Activated CD4-positive, alpha-beta T cell treated with anti-CD3 and anti-CD28 coated beads for 24 hours (primary cell): ENCODE results near the gene PANK4.

Experiments
- DNase-seq, 2 donors: peaks; one replicate each; pipeline ENCODE4 v3.0.0-alpha.2; 2020; ENCODE audit warnings: low read depth in 2 of 2

PANK4 gene

DNA sequence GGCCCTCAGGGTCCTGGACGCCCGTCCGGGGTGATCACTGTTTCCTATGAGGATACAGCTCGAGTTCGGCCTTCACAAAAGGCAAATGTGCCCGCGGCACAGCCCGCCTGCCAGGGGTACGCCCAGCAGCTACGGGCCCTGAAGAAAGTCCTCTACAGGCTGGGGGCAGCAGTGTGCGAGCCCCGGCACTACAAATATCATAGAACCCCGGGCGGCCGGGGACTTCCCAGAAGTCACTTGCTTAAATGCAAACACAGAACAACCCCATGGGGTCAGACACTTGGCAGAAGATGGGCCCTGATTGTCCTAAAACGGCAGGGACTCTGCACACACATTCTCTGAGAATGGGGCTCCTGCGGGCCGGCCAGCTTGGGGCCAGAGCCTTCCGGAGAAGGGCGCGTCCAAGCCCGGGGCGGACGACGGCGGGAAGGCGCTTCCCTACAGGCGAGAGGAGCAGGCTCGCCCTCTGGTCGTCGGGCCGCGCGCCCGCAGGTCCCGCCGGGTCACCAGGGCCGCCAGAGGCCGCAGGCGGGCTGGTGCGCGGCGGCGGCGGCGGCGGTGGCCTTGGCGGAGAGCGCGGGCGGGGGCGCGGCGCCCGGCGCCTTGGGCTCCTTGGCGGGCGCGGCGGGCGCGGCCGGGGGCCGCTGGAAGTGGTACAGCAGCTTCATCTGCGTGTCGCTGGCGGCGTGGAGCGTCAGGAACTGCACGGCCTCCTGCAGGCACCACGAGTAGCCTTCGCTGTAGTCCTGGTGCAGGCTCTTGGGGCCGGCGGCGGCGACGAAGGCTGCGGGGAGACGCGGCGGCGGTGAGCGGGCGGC lies 2.8 kb upstream of the PANK4 start:
- no peak for DNase-seq

DNA sequence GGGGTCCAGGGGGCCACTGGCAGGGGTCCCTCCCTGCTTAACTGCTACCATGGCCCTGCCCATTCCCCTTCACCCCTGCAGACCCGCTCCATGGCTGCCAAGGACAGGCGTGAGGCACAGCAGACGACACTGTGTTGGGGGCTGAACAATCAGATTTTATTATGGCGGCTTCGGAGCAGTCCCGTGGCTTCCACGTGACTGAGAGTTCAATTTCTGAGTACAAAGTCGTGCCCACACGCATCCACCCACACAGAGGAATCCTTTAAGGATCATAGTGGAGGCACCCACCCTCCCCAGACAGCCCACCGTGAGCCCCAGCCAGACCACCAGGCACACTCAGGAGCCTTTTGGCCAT lies 2.2 kb upstream of the PANK4 start:
- DNase-seq = no peak

DNA sequence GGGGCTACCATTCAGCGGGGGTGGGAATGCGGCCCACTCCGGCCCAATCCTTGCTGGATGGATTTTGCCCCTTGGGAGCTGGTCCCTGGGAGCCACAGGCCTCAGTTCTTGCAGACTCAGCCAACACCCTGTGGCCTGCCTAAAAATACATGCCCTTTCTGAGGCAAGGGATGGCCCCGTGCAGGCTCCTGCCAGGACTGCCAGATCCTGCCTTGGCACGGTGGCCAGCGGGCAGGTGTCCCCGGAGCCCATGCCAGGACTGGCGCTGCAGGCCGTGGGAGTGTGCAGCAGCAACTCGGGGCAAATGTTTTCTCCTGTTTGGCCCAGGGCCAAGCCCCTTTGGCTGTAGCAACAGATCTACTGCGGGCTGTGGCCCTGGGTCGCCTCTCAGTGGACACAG lies 1.6 kb upstream of the PANK4 start:
- no peak for DNase-seq

DNA sequence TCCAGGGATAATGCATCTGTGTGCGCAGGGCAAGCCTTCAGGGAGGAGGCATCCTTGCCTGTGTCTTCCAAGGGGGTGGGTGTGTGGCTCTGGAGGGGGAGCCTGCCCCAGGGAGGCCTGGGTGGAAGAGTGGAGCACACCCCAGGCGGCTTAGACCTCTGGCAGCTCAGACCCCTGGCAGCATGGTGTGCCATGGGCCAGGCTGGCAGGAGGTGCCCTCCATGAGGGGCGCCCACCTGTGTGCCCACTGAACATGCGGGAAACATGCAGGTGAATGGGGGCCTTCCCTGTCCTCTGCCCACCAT lies 1.1 kb upstream of the PANK4 start:
- no peak for DNase-seq

GRCh38 chr1:2526824-2527555 lies 594 bp upstream of the PANK4 start:
- peak; percentile 37 to 53 for DNase-seq

DNA sequence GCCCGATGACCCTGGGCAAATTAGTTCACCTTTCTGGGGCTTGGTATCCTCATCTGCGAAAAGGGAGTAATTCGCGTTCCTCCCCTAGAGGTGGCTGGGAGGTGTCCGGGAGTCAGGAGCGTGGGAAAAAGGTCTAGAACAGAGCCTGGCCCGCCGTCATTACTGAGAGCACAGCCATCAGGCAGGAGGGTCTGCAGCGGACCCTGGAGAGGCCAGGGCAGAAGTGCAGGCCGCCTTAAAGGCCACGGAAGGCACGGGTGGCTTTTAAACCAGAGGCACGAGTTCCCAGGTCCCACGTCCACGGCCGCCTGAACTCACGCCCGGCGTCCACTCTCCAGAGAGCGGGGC lies 850 bp downstream of the PANK4 start:
- no peak for DNase-seq

- peak in 1 of 2 donors; percentile 20 for DNase-seq
These were observed 2.3 kb downstream of the PANK4 start for GRCh38 chr1:2523891-2524609.

DNA sequence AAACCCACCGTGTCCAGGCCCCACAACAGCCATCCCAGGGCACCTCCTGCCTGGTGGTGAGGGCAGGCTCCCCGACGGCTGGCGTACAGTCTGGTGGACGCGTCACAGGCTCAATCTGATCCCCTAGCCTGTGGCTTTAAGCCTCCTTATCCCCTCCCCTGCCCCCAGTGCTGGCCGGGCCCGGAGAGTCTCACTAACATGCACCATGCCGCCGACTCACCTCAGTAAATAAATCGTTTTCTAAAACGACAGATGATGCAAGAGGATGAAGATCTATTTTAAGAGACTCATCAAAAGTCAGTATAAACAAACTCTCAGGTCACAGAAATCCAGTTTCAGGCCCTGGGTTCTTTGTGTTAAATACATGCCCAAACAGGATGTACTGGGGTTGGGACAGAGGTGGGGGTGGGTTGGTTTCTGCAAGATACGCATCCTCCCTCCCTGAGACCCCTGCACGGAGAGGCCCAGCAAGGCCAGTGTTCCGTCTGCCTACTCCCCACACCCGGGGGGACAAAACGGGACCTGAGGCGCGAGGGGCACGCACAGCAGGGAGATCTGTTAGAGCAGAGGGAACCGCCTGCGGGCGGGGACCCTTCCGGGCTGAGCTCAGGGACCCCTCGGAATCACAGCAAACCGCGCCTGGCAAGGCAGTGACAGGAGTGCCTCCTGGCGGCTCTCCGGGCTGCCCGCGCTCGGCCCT lies 3.1 kb downstream of the PANK4 start:
- no peak for DNase-seq

DNA sequence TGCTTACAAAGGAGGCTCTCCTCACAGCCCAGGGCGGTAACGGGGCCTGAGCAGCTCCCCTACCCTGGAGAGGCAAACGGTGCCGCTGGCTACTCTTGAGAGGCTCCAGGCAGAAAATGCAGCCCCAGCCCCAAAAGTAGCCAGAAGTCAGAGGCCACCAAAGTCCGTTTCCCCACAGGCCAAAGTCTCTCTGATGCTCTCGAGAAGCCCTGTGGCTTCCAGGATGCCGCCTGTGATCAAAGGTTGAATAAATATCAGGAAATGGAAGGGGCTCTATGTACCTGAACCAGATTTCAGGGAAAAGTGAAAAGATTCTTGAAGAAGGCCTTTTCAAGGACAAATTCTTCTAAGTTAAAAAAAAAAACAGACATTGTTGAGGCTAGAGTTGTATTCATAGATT lies 4.2 kb downstream of the PANK4 start:
- DNase-seq = no peak

GRCh38 chr1:2520806-2521205 lies 5.6 kb downstream of the PANK4 start:
- DNase-seq = no peak

GRCh38 chr1:2520206-2520605 lies 6.2 kb downstream of the PANK4 start:
- DNase-seq = no peak

GRCh38 chr1:2519729-2520128 lies 6.7 kb downstream of the PANK4 start:
- no peak for DNase-seq

- no peak for DNase-seq
These were observed 7.2 kb downstream of the PANK4 start for GRCh38 chr1:2519029-2519685.

GRCh38 chr1:2518528-2518927 lies 7.9 kb downstream of the PANK4 start:
- no peak for DNase-seq

GRCh38 chr1:2517966-2518365 lies 8.4 kb downstream of the PANK4 start:
- DNase-seq = no peak

DNA sequence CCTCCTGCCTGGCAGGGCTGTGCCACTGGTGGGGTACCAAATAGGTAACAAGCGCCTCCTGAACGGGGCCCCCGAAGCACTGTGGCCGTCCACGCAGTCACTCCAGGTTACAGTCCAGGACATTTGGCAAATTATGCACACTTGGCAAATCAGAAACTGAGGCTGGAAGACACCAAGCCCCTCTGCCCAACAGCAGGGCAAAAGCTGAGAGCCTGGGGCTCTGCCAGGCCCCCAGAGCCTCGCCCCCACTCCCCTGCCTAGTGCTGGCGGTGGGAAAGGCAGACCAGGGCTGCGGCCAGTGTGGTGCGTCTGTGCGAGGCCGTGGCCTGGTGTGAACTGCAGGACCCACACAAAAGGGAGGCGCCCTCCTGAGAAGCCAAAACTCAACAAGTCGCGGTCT lies 9.4 kb downstream of the PANK4 start:
- no peak for DNase-seq

- DNase-seq = no peak
These were observed 10.3 kb downstream of the PANK4 start for GRCh38 chr1:2516124-2516523.

GRCh38 chr1:2515763-2516080 lies 10.7 kb downstream of the PANK4 start:
- no peak for DNase-seq

DNA sequence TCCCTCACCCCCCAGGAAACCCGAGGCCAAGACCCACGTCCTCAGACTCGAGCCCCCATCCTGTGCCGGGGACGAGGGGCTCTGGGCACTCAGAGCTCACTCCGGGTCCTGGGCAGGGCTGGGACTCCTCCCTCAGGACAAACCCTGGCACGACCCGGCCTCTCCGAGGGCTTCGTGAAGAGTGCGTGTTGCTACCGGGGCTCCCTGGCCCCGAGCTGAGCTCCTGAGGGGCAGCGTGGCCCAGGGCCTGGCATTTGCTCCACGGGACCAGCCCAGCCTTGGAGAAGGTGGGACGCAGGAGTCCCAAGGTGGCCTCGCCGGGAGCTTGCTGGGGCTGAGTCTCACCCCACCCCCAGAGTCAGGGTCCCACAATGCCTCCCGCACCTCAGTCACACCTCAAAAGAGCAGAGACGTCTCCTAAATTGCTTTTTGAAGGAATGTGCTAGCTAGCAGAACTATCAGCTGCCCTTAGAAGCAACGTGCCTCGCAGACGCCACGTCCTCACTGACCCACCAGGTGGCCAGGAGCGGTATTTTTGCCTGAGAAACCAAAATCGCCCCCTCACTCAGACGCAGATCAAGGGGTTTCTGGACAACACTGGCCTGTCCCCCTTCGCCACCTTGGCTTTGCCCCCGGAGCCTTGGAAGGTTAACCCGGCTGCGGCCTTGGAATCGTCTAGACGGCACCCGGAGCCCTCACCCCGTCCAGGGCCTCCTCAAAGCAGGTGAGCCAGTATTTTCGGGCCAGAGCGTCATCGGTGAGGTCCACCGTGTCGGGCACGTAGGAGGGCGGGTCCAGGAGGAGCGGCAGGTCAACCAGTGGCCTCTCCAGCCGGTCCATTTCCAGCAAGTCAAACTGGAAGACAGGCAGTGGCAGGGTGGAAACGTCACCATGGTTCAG lies 11.3 kb downstream of the PANK4 start:
- no peak for DNase-seq

DNA sequence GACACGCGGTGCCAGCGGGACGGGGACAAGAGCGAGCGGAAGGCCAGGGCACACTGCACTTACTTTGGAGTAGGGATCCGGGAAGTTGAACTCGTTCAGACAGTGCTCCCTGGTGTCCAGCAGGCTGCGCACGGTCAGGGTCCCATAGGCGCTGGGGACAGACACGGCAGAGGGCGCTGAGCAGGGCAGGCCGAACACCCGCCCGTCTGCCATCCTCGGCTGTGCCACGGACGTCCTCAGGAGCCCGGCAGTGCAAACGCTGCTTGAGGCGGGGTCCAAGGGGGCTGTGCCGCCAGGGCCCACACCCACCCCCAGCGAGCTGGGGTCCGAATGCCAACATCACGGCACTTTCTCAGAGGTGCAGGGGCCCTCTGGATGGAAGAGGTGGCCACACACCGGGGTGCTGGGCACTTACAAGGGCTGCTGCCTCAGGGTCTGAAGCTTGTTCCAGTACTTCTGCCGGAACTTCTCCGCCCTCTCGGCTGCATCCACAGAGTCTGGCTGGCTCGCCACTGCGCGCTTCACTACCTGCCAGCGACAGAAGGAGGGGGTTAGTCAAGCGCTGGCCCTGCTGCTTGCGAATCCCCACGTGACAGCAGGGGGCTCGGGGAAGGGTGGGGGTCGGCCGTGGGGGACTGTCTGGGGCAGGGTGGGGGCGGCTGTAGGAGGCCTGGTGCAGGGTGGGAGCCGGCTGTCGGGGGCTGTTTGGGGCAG lies 12.3 kb downstream of the PANK4 start:
- DNase-seq = no peak
